GM21825 (cell line): ENCODE data around the gene CACNB3.

Experiments
- ATAC-seq: cut with Tn5 transposase; IDR thresholded peaks from one replicate; pipeline ENCODE4 v1.9.1; 2021; ENCODE audit warnings: mild to moderate bottlenecking, moderate library complexity; ENCODE audit not compliant: unreplicated experiment

The CACNB3 gene

GRCh38 chr12:48788524-48788853, 29.8 kb upstream of the CACNB3 start:
- ATAC-seq, result no peak

- peak; percentile 68 for ATAC-seq
Observed at GRCh38 chr12:48788854-48789775, 29.2 kb upstream of the CACNB3 start, which contains the start of gene ADCY6. Gene ADCY6, minus strand, starts transcription at chr12:48789089. Its CDS starts 5,655 bp downstream, at chr12:48783434.

- ATAC-seq, result no peak
Observed at GRCh38 chr12:48789858-48790326, 28.4 kb upstream of the CACNB3 start.

- ATAC-seq, result no peak
Observed at GRCh38 chr12:48793696-48794095, 24.6 kb upstream of the CACNB3 start.

- ATAC-seq, result no peak
Observed at GRCh38 chr12:48794870-48795269, 23.4 kb upstream of the CACNB3 start.

- ATAC-seq, result no peak
Observed at GRCh38 chr12:48795550-48796455, 22.5 kb upstream of the CACNB3 start.

GRCh38 chr12:48796976-48797375, 21.3 kb upstream of the CACNB3 start:
- no peak for ATAC-seq

GRCh38 chr12:48800457-48800856, 17.8 kb upstream of the CACNB3 start:
- ATAC-seq, result no peak

- no peak for ATAC-seq
Observed at GRCh38 chr12:48800971-48801370, 17.3 kb upstream of the CACNB3 start.

- ATAC-seq, result no peak
Observed at GRCh38 chr12:48803675-48804074, 14.6 kb upstream of the CACNB3 start.

GRCh38 chr12:48807981-48808380, 10.3 kb upstream of the CACNB3 start:
- no peak for ATAC-seq

GRCh38 chr12:48810903-48811431, 7.3 kb upstream of the CACNB3 start:
- no peak for ATAC-seq

- ATAC-seq, result no peak
Observed at GRCh38 chr12:48811437-48812090, 6.7 kb upstream of the CACNB3 start.

GRCh38 chr12:48812389-48812788, 5.9 kb upstream of the CACNB3 start:
- no peak for ATAC-seq

GRCh38 chr12:48813465-48814261, 4.6 kb upstream of the CACNB3 start:
- no peak for ATAC-seq

- peak; percentile 78 for ATAC-seq
Observed at GRCh38 chr12:48814262-48815125, 3.8 kb upstream of the CACNB3 start.

- peak; percentile 27 for ATAC-seq
Observed at GRCh38 chr12:48815126-48816110, 2.9 kb upstream of the CACNB3 start.
